K562 (cell line): ENCODE results near the gene SDC3. TPM values are rescaled to one million over a fixed set of nuclear protein-coding genes. Genes with fewer than 3 reads are reported as not detected.
A peak's percentile ranks its signal among the peaks of the same experiment; 100 is the strongest.

Source experiments
- BHLHE40 ChIP-seq: IDR thresholded peaks from 2 replicates; pipeline ENCODE4 v1.6.1; 2011; ENCODE audit warnings: low read length, improper control_type of control experiment
- GABPA ChIP-seq: fragments of 200-800 bp; sonication (Bioruptor generic); conservative IDR thresholded peaks from 2 replicates; pipeline ENCODE4 v1.6.1; 2016; ENCODE audit warnings: low read depth, missing genetic modification characterization, missing compliant biosample characterization
- GABPB2 ChIP-seq: fragments of 250-450 bp; sonication (Bioruptor Pico); conservative IDR thresholded peaks from 2 replicates; pipeline ENCODE4 v1.5.1; 2021; ENCODE audit warnings: mild to moderate bottlenecking
- ILF3 ChIP-seq: fragments of 450-650 bp; IDR thresholded peaks from 2 replicates; pipeline ENCODE4 v1.6.1; 2018; ENCODE audit warnings: antibody characterized with exemption, mild to moderate bottlenecking, moderate library complexity, borderline replicate concordance
- KLF6 ChIP-seq: fragments of 250-450 bp; sonication (Bioruptor Pico); IDR thresholded peaks from 2 replicates; pipeline ENCODE4 v1.4.0; 2020; ENCODE audit warnings: mild to moderate bottlenecking, moderate library complexity, borderline replicate concordance
- MAFK ChIP-seq: IDR thresholded peaks from 2 replicates; pipeline ENCODE4 v1.6.1; 2011; ENCODE audit warnings: low read length, improper control_type of control experiment
- MAZ ChIP-seq, 2 experiments: fragments of 450-650 bp in 1 of 2; sonication (generic) in 1 of 2; formaldehyde crosslinking; IDR thresholded peaks in 1 of 2; conservative IDR thresholded peaks in 1 of 2; 2 replicates each; pipeline versions ENCODE4 v1.4.0 to v1.5.0; 2020; ENCODE audit warnings: mild to moderate bottlenecking in 1 of 2, missing genetic modification reagents in 1 of 2
- MCM5 ChIP-seq: fragments of 450-650 bp; IDR thresholded peaks from 2 replicates; pipeline ENCODE4 v1.6.1; 2016; ENCODE audit warnings: low read depth
- MEF2D ChIP-seq: conservative IDR thresholded peaks from 2 replicates; pipeline ENCODE4 v1.6.1; 2016; ENCODE audit warnings: low read depth, missing genetic modification characterization, missing compliant biosample characterization
- MYBL2 ChIP-seq, 2 experiments: fragments of 450-650 bp in 1 of 2; sonication (generic) in 1 of 2; formaldehyde crosslinking in 1 of 2; IDR thresholded peaks; 2 replicates each; pipeline versions ENCODE4 v1.6.1 to v1.8.1; 2017 to 2022; ENCODE audit warnings: borderline replicate concordance in 1 of 2, inconsistent platforms in 1 of 2, low read depth in 1 of 2, mild to moderate bottlenecking in 1 of 2, missing genetic modification reagents in 1 of 2, moderate library complexity in 1 of 2
- TEAD4 ChIP-seq, 2 experiments: sonication (generic) in 1 of 2; formaldehyde crosslinking in 1 of 2; IDR thresholded peaks; 2 replicates each; pipeline versions ENCODE4 v1.6.1 to v1.8.0; 2012 to 2022; ENCODE audit warnings: borderline replicate concordance in 1 of 2, inconsistent platforms in 1 of 2, low read length in 1 of 2, mild to moderate bottlenecking in 1 of 2, missing genetic modification reagents in 1 of 2
- UBTF ChIP-seq, 2 experiments: IDR thresholded peaks; 2 replicates each; pipeline ENCODE4 v1.6.1; 2012; ENCODE audit warnings: improper control_type of control experiment in 2 of 2, low read depth in 2 of 2, low read length in 2 of 2, borderline replicate concordance in 1 of 2
- YY1 ChIP-seq, 3 experiments: IDR thresholded peaks; 2 replicates each; pipeline ENCODE4 v1.6.1; 2011; ENCODE audit warnings: low read length in 2 of 3, mild to moderate bottlenecking in 2 of 3, moderate library complexity in 2 of 3, borderline replicate concordance in 1 of 3, control low read depth in 1 of 3, low read depth in 1 of 3; ENCODE audit not compliant: insufficient read depth in 3 of 3, insufficient replicate concordance in 2 of 3, control insufficient read depth in 1 of 3, insufficient read length in 1 of 3; ENCODE audit errors: extremely low read depth in 1 of 3
- ZBTB34 ChIP-seq: fragments of 250-450 bp; sonication (Bioruptor Pico); IDR thresholded peaks from 2 replicates; pipeline ENCODE4 v1.8.0; 2021; ENCODE audit warnings: mild to moderate bottlenecking, moderate library complexity
- ZKSCAN1 ChIP-seq: fragments of 150-350 bp; IDR thresholded peaks from 2 replicates; pipeline ENCODE4 v1.6.1; 2016; ENCODE audit warnings: low read depth, low read length
- ZNF655 ChIP-seq: fragments of 250-450 bp; sonication (Bioruptor Pico); IDR thresholded peaks from 2 replicates; pipeline ENCODE4 v1.5.0; 2021
- polyA plus RNA-seq, 8 experiments: library from polyadenylated mRNA; depleted of rRNA in 4 of 8; stranded (reverse) in 5 of 8; unstranded in 3 of 8; fragments of >200 nt; fragmentation: Nextera tagmentation in 2 of 8; fragmentation: Illumina TruSeq in 1 of 8; extraction: Ambion mirVana in 2 of 8; extraction: Trizol in 1 of 8; gene quantifications; 2 replicates each; pipeline versions ENCODE4 v1.2.1 to v1.2.3, GENCODE V29; 2011 to 2014; ENCODE audit warnings: inconsistent platforms in 1 of 8, missing spikeins in 1 of 8
- total RNA-seq, 7 experiments: library from RNA; depleted of rRNA in 6 of 7; stranded (reverse); fragments of >200 nt in 6 of 7; fragmentation: Illumina TruSeq in 2 of 7; extraction: Trizol in 2 of 7; gene quantifications; 2 replicates each; pipeline versions ENCODE4 v1.2.1 to v1.2.3, GENCODE V29; 2011 to 2021; ENCODE audit warnings: low replicate concordance in 1 of 7

SDC3 gene
- total and polyA plus RNA-seq, 9 of the 15 experiments (the other 6 are each of a cell fraction or from before 2014, with no cell fraction given): 0.38 to 44.1 (median 12.1) TPM

- TF ChIP-seq MCM5 (no peak), TEAD4 (IDR thresholded peaks at IDR 0.05; ENCODE audit: low read length) (peak; percentile 23; the same call in 1 of the 2 replicates), TEAD4 (CRISPR knock-in tag; IDR thresholded peaks at IDR 0.05; ENCODE audit: borderline replicate concordance) (0 out of 2 replicates have a peak, but pooled peaks have one; percentile 59), ZNF655 (CRISPR knock-in tag) (no peak), MAFK (no peak), YY1 (IDR thresholded peaks at IDR 0.05; ENCODE audit: borderline replicate concordance in 1 of 3, control insufficient read depth in 1 of 3, extremely low read depth in 1 of 3, insufficient read depth in 3 of 3, insufficient read length in 1 of 3, insufficient replicate concordance in 2 of 3, low read depth in 1 of 3, low read length in 2 of 3) (no peak), BHLHE40 (0 out of 2 replicates have a peak, but pooled peaks have one; percentile 17), ILF3 (no peak), MEF2D (tag) (peak; percentile 40; the same call in 1 of the 2 replicates), KLF6 (CRISPR knock-in tag) (peak; percentile 59), GABPA (tag) (peak; percentile 39; the same call in 1 of the 2 replicates), GABPB2 (no peak), ZKSCAN1 (peak; percentile 78; the same call in 1 of the 2 replicates), ZBTB34 (no peak), MAZ (CRISPR knock-in tag; conservative IDR thresholded peaks at IDR 0.05 in 1 of 2, IDR thresholded peaks at IDR 0.05 in 1 of 2) (peak in 1 of 2 experiments; percentile 33; a peak in 1 of 4 replicates), UBTF (IDR thresholded peaks at IDR 0.05; ENCODE audit: borderline replicate concordance in 1 of 2, low read depth in 2 of 2, low read length in 2 of 2) (no peak), MYBL2 (IDR thresholded peaks at IDR 0.05; ENCODE audit: low read depth) (no peak), MYBL2 (CRISPR knock-in tag; IDR thresholded peaks at IDR 0.05; ENCODE audit: borderline replicate concordance) (no peak)
Measured at GRCh38 chr1:30887485-30888315, 20.9 kb downstream of the SDC3 start (continued).
